ENCODE data around the gene APOBEC3C.
"Not testable (repeated sequence)": the region's sequence is repeated elsewhere in the genome, so short reads cannot be mapped to it uniquely, and the experiment has no call there.

APOBEC3C gene

GRCh38 chr22:38984224-38984623 lies 29.8 kb upstream of the APOBEC3C start:
- DNase-seq, result peak; percentile 55

DNA sequence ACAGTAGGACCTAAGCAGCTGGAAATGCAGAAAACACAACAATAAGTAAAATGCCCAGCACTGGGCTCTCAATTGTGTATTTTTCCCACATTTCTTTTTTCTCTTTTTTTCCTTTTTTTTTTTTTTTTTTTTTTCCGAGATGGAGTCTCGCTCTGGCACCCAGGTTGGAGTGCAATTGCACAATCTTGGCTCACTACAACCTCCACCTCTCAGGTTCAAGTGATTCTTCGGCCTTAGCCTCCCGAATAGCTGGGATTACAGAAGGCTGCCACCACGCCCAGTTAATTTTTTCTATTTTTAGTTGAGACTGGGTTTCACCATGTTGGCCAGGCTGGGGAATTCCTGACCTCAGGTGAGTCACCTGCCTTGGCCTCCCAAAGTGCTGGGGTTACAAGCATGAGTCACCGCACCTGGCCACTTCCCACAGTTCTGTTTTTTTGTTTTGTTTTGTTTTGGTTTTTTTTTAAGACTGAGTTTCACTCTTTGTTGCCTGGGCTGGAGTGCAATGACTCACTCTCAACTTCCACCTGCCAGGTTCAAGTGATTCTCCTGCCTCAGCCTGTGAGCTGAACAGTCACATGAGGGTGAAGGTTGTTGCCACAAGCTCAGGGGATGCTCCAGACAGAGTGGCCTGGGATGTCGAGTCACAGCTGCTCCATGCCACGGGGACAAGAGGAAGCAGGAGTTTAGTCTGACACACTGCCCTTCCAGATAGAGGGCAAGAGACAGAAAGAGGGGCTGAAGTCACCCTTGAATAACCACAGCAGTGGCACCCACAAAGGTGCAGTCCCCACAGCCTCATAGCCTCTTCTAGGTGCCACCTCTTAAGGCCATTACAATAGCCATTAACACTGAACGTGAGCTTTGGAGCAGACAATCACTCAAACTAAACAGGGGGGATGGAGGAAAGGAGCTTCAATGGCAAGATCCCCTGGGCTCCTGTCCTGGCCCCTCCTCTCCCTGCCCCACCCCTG lies 29.0 kb upstream of the APOBEC3C start:
- peak; percentile 94 for DNase-seq

GRCh38 chr22:38986629-38987028 lies 27.4 kb upstream of the APOBEC3C start:
- DNase-seq, result no peak

DNA sequence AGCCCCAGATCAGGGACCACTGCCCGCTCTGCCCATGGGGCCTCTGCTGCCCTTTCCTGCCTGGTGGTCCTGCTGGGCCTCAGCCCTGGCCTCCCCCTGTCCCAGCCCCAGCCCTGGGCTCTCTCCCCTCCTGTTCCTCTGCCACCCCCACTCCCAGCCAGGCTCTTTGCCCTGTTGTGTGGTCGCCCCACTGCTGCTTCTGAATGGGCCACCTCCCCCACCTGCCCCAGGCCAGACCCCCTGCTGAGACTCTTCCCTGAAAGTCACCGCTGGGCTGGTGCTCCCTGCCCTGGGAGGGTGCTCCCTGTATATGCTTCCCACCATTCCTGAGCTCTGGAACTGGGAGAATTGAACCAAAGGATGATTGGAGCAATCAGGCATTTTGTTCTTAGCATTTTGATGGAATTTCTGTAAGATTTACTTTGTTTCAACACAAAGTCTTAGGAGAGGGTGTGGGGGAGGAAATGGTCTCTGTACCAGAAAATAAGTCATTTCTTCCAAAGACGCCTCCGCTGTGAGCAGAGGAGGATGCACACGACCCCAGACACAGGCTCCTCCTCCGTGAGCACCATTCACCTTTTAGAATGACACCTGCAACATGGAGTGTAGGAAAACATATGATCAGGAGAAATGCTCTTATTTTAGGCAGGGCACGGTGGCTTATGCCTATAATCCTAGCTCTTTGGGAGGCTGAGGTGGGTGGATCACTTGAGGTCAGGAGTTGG lies 26.7 kb upstream of the APOBEC3C start:
- DNase-seq, result no peak

DNA sequence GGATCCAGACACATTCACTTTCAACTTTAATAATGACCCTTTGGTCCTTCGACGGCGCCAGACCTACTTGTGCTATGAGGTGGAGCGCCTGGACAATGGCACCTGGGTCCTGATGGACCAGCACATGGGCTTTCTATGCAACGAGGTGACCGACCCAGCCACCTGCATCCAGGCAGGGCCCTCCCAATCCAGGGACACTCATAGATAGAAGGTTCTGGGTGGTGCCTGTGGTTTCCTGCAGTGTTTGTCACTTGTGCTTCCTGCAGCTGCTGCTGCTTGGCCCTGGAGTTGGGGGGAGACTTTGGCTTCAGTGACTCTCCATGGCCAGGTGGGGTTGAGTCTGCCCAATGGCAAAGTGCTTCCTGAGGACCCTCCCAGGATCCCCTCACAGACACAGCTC lies 24.6 kb upstream of the APOBEC3C start:
- DNase-seq, result no peak

DNA sequence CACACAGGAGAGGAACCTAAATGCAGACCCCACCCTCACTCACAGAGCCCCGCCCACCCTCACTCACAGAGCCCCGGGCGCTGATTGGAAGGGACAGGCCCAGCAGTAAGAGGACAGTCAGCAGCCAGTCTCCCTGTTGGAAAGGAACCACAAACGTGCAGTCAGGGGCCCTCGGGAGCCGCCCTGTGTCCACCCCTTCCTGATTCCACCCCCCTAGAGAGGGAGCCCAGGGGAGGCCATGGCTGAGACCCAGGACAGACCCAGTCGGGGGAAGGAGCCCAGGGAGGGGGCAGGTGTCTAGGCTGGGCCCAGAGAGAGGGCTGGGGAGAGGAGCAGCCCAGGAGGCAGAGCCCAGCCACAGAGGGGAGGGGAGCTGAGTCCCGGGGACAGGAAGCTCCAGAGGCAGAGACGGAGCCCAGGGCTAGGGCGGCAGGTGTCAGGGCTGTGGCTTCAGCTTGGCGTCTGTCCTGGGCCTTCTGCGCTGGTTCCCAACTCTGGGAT lies 21.1 kb upstream of the APOBEC3C start:
- not testable (repeated sequence) for DNase-seq

DNA sequence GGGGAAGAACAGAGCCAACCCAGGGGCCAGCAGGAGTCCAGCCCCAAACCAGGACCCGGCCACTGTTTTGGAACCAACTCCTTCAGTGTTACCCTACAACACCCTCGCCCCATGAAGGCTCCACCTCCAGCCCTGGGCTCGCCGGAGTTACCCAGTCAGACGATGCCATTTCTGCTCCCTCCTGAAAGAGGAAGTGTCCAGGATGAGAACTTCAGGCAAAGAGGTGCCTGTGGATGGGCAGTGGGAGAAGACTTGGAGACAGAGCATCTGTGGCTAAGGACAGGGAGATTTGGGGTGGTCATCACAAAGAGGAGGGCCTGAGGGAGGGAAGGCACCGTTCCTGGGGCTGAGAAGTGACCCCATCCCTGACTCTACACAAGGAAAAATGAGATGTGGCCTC lies 18.0 kb upstream of the APOBEC3C start:
- no peak for DNase-seq

DNA sequence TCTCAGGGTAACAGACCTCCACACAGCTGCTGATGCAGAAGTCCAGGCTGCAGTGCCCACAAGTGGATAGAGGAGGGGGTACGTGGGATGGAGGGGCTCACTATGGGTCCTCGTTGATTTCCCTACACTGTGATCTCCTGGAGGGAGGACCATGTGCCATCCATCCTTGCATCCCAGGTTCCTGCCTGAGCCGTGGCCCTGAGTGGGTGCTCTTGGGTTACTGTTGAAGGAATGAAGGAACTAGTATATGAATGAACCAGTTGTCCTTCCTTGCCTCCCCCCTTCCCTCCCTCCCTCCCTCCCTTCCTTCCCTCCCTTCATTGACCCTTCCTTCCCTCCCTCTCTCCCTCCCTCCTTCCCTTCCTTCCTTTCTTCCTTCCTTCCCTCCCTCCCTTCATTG lies 16.5 kb upstream of the APOBEC3C start:
- DNase-seq, result no peak

DNA sequence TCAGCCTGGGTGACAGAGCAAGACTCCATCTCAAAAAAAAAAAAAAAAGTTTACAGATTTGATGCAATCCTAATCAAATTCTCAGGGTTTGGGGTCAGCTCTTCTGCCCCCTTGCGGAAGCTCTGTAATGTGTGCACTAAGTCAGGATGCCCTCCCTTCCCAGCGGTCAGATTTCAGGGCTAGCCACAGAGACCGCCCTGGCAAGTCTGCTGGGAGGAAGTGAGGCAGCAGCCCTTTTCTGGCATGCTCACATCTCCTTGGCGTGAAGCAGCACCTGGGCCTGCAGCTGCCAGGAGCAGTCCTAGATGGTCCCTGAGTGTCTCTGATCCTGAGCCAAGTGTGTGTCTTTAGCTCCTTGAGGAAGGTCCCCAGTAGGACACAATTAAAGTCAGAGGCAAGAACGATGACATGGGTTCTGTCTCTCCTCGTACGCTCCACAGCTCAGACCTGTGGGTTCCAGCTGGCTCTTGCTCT lies 10.9 kb upstream of the APOBEC3C start:
- peak; percentile 96 for DNase-seq

DNA sequence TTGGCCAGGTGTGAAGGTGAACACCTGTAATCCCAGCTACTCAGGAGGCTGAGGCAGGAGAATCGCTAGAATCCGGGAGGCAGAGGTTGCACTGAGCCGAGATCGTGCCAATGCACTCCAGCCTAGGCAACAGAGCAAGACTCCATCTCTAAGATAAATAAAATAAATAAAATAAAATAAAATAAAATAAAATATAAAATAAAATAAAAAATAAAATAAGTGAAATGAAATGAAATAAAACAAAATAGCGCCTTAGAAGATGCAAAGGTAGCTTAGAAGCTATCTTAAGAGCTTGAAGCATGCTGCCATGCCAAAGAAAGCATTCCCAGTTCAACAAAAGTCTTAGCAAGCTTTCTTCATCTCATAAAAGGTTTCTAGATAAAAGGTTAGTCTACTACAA lies 6.9 kb upstream of the APOBEC3C start:
- DNase-seq, result no peak

DNA sequence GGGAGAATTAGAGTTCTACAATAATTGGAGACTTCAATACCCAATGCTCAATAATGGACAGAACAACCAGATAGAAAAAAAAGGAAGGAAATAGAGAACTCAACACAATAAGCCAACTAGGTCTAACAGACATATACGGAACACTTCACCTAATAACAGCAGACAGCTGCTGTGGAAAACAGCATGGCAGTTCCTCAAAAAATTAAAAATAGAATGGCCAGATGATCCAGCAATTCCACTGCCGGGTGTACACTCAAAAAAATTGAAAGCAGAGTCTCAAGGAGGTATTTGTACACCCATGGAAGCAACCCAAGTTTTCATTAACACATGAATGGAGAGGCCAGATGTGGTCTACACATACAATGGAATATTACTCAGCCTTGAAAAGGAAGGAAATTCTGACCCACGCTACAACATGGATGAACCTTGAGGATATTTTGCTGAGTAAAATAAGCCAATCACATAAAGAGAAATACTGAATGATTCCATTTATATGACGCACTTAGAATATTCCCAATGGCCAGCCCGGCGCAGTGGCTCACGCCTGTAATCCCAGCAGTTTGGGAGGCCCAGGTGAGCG lies 5.7 kb upstream of the APOBEC3C start:
- not testable (repeated sequence) for DNase-seq

- DNase-seq, result no peak
Measured at GRCh38 chr22:39010946-39011345, 3.1 kb upstream of the APOBEC3C start.

GRCh38 chr22:39012533-39013511 lies 1.2 kb upstream of the APOBEC3C start:
- no peak for DNase-seq

- DNase-seq, result not testable (repeated sequence)
Measured at GRCh38 chr22:39013561-39013941, 506 bp upstream of the APOBEC3C start.

GRCh38 chr22:39014723-39015121 lies 665 bp downstream of the APOBEC3C start:
- DNase-seq, result peak; percentile 51

GRCh38 chr22:39016592-39016991 lies 2.5 kb downstream of the APOBEC3C start:
- no peak for DNase-seq

DNA sequence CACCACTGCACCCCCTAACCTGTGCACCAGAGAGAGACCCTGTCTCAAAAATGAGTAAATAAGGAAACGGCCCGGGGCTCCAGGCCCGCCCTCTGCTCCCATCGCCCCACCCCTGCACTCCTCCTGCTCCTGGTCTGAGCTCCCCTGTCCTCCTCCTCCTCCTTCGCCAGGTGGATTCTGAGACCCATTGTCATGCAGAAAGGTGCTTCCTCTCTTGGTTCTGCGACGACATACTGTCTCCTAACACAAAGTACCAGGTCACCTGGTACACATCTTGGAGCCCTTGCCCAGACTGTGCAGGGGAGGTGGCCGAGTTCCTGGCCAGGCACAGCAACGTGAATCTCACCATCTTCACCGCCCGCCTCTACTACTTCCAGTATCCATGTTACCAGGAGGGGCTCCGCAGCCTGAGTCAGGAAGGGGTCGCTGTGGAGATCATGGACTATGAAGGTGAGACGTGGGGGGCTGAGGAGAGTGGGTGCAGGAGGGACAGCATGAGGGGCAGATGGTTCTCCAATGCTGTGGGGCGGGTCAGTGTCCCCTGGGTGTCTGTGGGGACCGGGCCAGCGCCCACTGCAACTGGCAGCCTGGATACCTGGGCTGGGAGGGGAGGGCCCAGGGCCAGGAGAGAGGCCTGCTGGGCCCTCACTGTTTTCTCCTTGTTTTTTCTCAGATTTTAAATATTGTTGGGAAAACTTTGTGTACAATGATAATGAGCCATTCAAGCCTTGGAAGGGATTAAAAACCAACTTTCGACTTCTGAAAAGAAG lies 3.7 kb downstream of the APOBEC3C start:
- no peak for DNase-seq

DNA sequence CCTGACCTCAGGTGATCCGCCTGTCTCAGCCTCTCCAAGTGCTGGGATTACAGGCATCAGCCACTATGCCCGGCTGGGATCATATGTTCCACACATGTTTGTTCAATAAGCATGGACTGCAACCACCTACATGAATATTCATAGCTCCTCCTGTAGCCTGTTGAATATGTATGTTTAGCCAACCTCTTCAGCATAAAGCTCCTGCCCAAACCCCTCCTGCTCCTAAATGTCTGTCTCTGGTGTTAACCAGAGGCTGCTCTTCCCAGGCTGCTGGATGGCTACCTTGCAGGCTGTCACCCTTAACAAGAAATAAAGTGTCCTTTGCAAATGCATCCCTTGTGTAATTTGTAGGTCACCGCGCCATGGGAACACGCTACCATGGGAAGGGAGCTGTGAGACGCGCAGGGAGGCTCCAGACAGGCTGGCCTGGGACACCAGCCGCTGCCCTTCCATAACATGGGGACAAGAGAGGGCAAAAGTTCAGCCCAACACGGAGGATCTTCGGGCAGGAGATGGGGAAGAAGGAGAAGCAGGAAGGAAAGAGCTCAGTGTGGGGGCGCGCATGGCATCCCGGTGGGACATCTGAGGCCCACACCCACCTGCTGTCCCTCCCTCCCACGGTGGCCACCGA lies 6.1 kb downstream of the APOBEC3C start:
- not testable (repeated sequence) for DNase-seq

DNA sequence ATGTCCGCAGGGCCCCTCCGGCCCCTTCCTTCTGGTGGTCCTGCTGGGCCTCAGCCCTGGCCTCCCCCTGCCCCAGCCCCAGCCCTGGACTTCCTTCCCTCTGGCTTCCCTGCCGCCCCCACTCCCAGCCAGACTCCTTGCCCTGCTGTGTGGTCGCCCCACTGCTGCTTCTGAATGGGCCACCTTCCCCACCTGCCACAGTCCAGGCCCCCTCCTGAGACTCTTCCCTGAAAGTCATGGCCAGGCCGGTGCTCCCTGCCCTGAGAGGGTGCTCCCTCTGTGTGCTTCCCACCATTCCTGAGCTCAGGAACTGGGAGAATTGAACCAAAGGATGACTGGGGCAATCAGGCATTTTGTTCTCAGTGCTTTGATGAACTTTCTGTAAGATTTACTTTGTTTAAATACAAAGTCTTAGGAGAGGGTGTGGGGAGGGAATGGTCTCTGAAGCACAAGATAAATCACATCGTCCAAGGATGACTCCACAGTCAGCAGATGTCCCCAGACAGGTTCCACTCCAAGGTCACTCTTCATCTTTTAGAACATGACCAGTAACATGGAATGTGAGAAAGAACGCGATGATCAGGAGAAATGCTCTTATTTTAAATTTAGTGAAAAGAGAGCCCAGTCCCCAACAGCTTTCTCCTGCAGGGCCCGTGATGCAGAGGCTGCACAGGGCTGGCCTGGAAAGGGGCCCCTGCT lies 7.6 kb downstream of the APOBEC3C start:
- no peak for DNase-seq

Measured in RPMI8226 (cell line).